HepG2 (cell line): ENCODE data around the gene WDR59. TPM values are rescaled to one million over a fixed set of nuclear protein-coding genes. Genes with fewer than 3 reads are reported as not detected.

Source experiments
- ATAC-seq: fragments of 200-7000 bp; cut with Tn5 transposase; 3 replicates; pipeline ENCODE4 v1.9.1; 2020; ENCODE audit warnings: mild to moderate bottlenecking, moderate library complexity
- BruUV-seq: library from RNA; stranded (reverse); fragments of 400-500 nt; replicated peaks from 2 replicates; lab custom pipeline; 2021; lab: Mats Ljungman, UMichigan
- CTCF ChIA-PET: fragments of 300-600 bp; formaldehyde crosslinking; extraction: SDS; loops from one replicate; lab custom pipeline; 2021; ENCODE audit warnings: low total read pairs, inconsistent platforms, low intra/inter-chr PET ratio; lab: Yijun Ruan, JAX
- POLR2A ChIA-PET: fragments of 350-600 bp; sonication (Branson Sonifier 250); formaldehyde crosslinking; loops from one replicate; lab custom pipeline; 2020; ENCODE audit warnings: antibody characterized with exemption, inconsistent platforms; lab: Yijun Ruan, JAX
- DNase-seq: peaks from one replicate; pipeline ENCODE4 v3.0.0-alpha.2; 2015; ENCODE audit warnings: low spot score
- FAIRE-seq: peaks from 3 replicates; lab custom pipeline; 2011; peaks lifted over from hg19 to GRCh38; lab: Jason Lieb, UNC
- H2AFZ ChIP-seq: one replicate; pipeline ENCODE4 v1.6.1; 2011; ENCODE audit warnings: low read length, inconsistent platforms
- H3K27ac ChIP-seq: fragments of 300-600 bp; 3 replicates; pipeline ENCODE4 v1.8.0; 2011; ENCODE audit warnings: mixed run types, mild to moderate bottlenecking, mixed read lengths, low read length, inconsistent platforms; ENCODE audit not compliant: insufficient read depth; ENCODE audit errors: extremely low read length
- H3K27me3 ChIP-seq, 2 experiments: fragments of 200-600 bp in 1 of 2; 2 replicates in 1 of 2; 3 replicates in 1 of 2; pipeline versions ENCODE4 v1.6.0 to v1.8.0; 2011; ENCODE audit warnings: low read length in 2 of 2, mild to moderate bottlenecking in 2 of 2, moderate library complexity in 2 of 2, inconsistent platforms in 1 of 2; ENCODE audit not compliant: insufficient read depth in 2 of 2, control insufficient read depth in 1 of 2
- H3K36me3 ChIP-seq, 2 experiments: fragments of 200-600 bp in 1 of 2; replicated peaks in 1 of 2; 2 replicates in 1 of 2; 3 replicates in 1 of 2; pipeline versions ENCODE4 v1.5.1 to v1.8.0; 2011; ENCODE audit warnings: low read length in 2 of 2, inconsistent platforms in 1 of 2; ENCODE audit not compliant: insufficient read depth in 2 of 2, control insufficient read depth in 1 of 2
- H3K4me1 ChIP-seq: 2 replicates; pipeline ENCODE4 v1.5.1; 2012; ENCODE audit warnings: low read length, inconsistent platforms; ENCODE audit not compliant: insufficient read depth
- H3K4me2 ChIP-seq: 2 replicates; pipeline ENCODE4 v1.6.0; 2011; ENCODE audit warnings: low read depth, low read length, inconsistent platforms
- H3K4me3 ChIP-seq, 3 experiments: fragments of 200-600 bp in 1 of 3; sonication (generic), shearing (Covaris generic) in 1 of 3; replicated peaks in 1 of 3; 2 replicates each; pipeline ENCODE4 v1.5.1; 2011 to 2016; ENCODE audit warnings: low read length in 3 of 3, inconsistent platforms in 2 of 3, low read depth in 2 of 3, mild to moderate bottlenecking in 2 of 3, control low read depth in 1 of 3, mixed read lengths in 1 of 3; ENCODE audit not compliant: insufficient read depth in 1 of 3
- H3K79me2 ChIP-seq: one replicate; pipeline ENCODE4 v1.6.1; 2011; ENCODE audit warnings: low read length, inconsistent platforms; ENCODE audit not compliant: insufficient read depth
- H3K9ac ChIP-seq: 2 replicates; pipeline ENCODE4 v1.6.0; 2011; ENCODE audit warnings: mild to moderate bottlenecking, low read depth, low read length, inconsistent platforms; ENCODE audit not compliant: insufficient read depth
- H3K9me3 ChIP-seq: 2 replicates; pipeline ENCODE4 v1.5.1; 2012; ENCODE audit warnings: mild to moderate bottlenecking, low read length
- H4K20me1 ChIP-seq: 2 replicates; pipeline ENCODE4 v1.6.0; 2011; ENCODE audit warnings: inconsistent platforms, mild to moderate bottlenecking, low read length, moderate library complexity; ENCODE audit not compliant: insufficient read depth
- TFE3 ChIP-seq: IDR thresholded peaks from 2 replicates; pipeline ENCODE4 v1.6.1; 2016
- ZBTB10 ChIP-seq: sonication (generic); formaldehyde crosslinking; IDR thresholded peaks from 2 replicates; pipeline ENCODE4 v1.4.0; 2020; ENCODE audit warnings: missing genetic modification reagents, borderline replicate concordance
- WGBS: methylation state at CpG from one replicate; pipeline ENCODE4 v1.1.6; 2017; ENCODE audit warnings: low lambda C conversion rate; 5-methylcytosine and 5-hydroxymethylcytosine counted together
- in situ Hi-C: cut with HindIII; loops from 2 replicates; pipeline ENCODE4 v1.10.0; 2017; ENCODE audit warnings: low pct_unique_long_range_greater_than_20kb; ENCODE audit not compliant: extremely low pct_ligation_motif_present
- intact Hi-C: fragments of 100-400 bp; cut with micrococcal nuclease; formaldehyde crosslinking; loops from one replicate; pipeline ENCODE4 v1.10.0; 2022; ENCODE audit not compliant: unreplicated experiment
- polyA plus RNA-seq, 8 experiments: library from polyadenylated mRNA; depleted of rRNA in 3 of 8; stranded (reverse) in 7 of 8; unstranded in 1 of 8; fragments of >200 nt; fragmentation: Illumina TruSeq in 4 of 8; extraction: Trizol in 4 of 8; gene quantifications; 2 replicates each; pipeline versions ENCODE4 v1.2.1 to v1.2.3, GENCODE V29; 2011 to 2016; ENCODE audit warnings: low read depth in 4 of 8, missing spikeins in 1 of 8, mixed read lengths in 1 of 8; ENCODE audit not compliant: insufficient read depth in 1 of 8
- total RNA-seq, 5 experiments: library from RNA; depleted of rRNA; stranded (reverse); fragments of >200 nt; fragmentation: Illumina TruSeq; extraction: Trizol; gene quantifications; 2 replicates each; pipeline ENCODE4 v1.2.3, GENCODE V29; 2016; ENCODE audit warnings: low read depth in 1 of 5
- TF ChIP-seq, protein P1 (sequence below): sonication (generic); formaldehyde crosslinking; IDR thresholded peaks from 2 replicates; pipeline ENCODE4 v1.9.0; 2021; ENCODE audit warnings: missing genetic modification reagents, borderline replicate concordance
- TF ChIP-seq, protein P2 (sequence below), 2 experiments: sonication (generic) in 1 of 2; formaldehyde crosslinking in 1 of 2; IDR thresholded peaks; 2 replicates each; pipeline versions ENCODE4 v1.4.0 to v1.6.1; 2016 to 2020; ENCODE audit warnings: borderline replicate concordance in 1 of 2, low read depth in 1 of 2, mild to moderate bottlenecking in 1 of 2, missing genetic modification reagents in 1 of 2

Gene WDR59
- total and polyA plus RNA-seq, 2 of the 13 experiments (the other 11 are each of a cell fraction or from before 2014, with no cell fraction given) = 65.2 to 306 TPM

GRCh38 chr16:74982256-74982655 is 2.7 kb downstream of the WDR59 start:
- WGBS = 100% methylated on average over 1 of the region's 1 CpG
- Histone ChIP-seq H3K79me2 (peaks cover 60% of the 10 kb centered on the region), H3K4me2 (peak overlapping the region; percentile 98), H2AFZ (no peak overlapping the region), H3K4me1 (peaks cover 44% of the 10 kb centered on the region), H3K4me3 (peak overlapping the region in 2 of 3 experiments; percentile 1 to 11; a peak in 1 of 6 replicates), H3K9me3 (no peaks in the 10 kb centered on the region), H3K27me3 (no peaks in the 10 kb centered on the region; a peak in 1 of 5 replicates), H3K36me3 (peaks cover 5 to 17% of the 10 kb centered on the region in 2 experiments; a peak in 4 of 5 replicates), H3K27ac (peak overlapping the region; percentile 13), H4K20me1 (peaks cover 7% of the 10 kb centered on the region), H3K9ac (0 out of 2 replicates have a peak overlapping the region, but pooled peaks have one; percentile 6)
- no peak for FAIRE-seq
- ChIA-PET CTCF (no interaction called here), POLR2A (interaction anchor here (0.5 to 2.0 kb wide), 3 partner anchors 10 to 105 kb away, joined by 3 to 12 read pairs (median 3); no protein-coding TSS in a partner anchor)
- in situ Hi-C loops = no loop called here
- no peak for ATAC-seq
- TF ChIP-seq ZBTB10 (CRISPR knock-in tag) (no peak), TFE3 (CRISPR knock-in tag) (no peak)
- TF ChIP-seq, protein P1, sequence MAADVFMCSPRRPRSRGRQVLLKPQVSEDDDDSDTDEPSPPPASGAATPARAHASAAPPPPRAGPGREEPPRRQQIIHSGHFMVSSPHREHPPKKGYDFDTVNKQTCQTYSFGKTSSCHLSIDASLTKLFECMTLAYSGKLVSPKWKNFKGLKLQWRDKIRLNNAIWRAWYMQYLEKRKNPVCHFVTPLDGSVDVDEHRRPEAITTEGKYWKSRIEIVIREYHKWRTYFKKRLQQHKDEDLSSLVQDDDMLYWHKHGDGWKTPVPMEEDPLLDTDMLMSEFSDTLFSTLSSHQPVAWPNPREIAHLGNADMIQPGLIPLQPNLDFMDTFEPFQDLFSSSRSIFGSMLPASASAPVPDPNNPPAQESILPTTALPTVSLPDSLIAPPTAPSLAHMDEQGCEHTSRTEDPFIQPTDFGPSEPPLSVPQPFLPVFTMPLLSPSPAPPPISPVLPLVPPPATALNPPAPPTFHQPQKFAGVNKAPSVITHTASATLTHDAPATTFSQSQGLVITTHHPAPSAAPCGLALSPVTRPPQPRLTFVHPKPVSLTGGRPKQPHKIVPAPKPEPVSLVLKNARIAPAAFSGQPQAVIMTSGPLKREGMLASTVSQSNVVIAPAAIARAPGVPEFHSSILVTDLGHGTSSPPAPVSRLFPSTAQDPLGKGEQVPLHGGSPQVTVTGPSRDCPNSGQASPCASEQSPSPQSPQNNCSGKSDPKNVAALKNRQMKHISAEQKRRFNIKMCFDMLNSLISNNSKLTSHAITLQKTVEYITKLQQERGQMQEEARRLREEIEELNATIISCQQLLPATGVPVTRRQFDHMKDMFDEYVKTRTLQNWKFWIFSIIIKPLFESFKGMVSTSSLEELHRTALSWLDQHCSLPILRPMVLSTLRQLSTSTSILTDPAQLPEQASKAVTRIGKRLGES (CRISPR knock-in tag) = no peak
- TF ChIP-seq, protein P2, sequence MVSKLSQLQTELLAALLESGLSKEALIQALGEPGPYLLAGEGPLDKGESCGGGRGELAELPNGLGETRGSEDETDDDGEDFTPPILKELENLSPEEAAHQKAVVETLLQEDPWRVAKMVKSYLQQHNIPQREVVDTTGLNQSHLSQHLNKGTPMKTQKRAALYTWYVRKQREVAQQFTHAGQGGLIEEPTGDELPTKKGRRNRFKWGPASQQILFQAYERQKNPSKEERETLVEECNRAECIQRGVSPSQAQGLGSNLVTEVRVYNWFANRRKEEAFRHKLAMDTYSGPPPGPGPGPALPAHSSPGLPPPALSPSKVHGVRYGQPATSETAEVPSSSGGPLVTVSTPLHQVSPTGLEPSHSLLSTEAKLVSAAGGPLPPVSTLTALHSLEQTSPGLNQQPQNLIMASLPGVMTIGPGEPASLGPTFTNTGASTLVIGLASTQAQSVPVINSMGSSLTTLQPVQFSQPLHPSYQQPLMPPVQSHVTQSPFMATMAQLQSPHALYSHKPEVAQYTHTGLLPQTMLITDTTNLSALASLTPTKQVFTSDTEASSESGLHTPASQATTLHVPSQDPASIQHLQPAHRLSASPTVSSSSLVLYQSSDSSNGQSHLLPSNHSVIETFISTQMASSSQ (IDR thresholded peaks at IDR 0.05; ENCODE audit: low read depth) = no peak
- TF ChIP-seq, protein P2 (CRISPR knock-in tag; IDR thresholded peaks at IDR 0.05; ENCODE audit: borderline replicate concordance) = no peak
- no peak for DNase-seq
- BruUV-seq = no TSS peak
- intact Hi-C loops = no loop called here
